ENCODE measurements around the gene RAPGEF1.
"Not testable (repeated sequence)": the region's sequence is repeated elsewhere in the genome, so short reads cannot be mapped to it uniquely, and the experiment has no call there.

The RAPGEF1 gene

DNA sequence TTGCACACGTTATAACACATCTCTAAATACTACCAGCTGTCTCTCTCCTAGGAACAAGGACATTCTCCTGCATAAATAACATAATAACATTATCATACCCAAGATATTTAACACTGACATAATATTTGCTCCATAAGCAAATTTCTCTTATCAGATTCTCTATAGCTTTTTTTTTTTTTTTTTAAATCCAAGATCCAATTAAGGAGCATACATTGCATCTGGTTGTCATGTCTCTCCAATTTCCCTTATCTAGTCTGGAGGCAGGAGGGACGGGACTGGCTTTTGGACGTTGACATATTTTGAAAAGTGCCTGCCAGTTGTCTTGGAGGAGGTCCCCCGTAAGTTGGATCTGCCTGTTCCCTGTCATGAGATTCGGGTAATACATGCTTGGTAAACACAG lies 76.6 kb downstream of the RAPGEF1 start:
- no peak for DNase-seq (ENCODE audit: insufficient read length, low spot score)
- no peak for FAIRE-seq
- no peak for TF ChIP-seq POLR2A (IDR thresholded peaks at IDR 0.05; ENCODE audit: low read depth, low read length)

DNA sequence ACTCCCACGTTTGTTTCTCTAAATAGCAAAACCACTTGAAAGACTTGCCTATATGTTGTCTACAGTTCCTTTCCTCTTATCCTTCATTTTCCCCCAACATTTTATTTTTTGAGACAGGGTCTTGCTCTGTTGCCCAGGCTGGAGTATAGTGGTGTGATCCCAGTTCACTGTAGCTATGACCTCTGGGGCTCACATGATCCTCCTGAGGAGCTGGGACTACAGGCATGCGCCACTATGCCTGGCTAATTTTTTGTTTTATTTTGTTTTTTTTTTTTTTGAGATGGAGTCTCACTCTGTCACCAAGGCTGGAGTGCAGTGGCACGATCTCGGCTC lies 77.6 kb downstream of the RAPGEF1 start:
- DNase-seq (ENCODE audit: insufficient read length, low spot score); FAIRE-seq: not testable (repeated sequence)

GRCh38 chr9:131661568-131662288 lies 78.1 kb downstream of the RAPGEF1 start:
- TF ChIP-seq POLR2A (IDR thresholded peaks at IDR 0.05; ENCODE audit: low read depth, low read length), result no peak
- FAIRE-seq (no peak), DNase-seq (ENCODE audit: insufficient read length, low spot score) (no peak)

- no peak for TF ChIP-seq POLR2A (IDR thresholded peaks at IDR 0.05; ENCODE audit: low read depth, low read length)
- FAIRE-seq (no peak), DNase-seq (ENCODE audit: insufficient read length, low spot score) (no peak)
Measured at GRCh38 chr9:131660466-131661405, 79.1 kb downstream of the RAPGEF1 start.

- DNase-seq (ENCODE audit: insufficient read length, low spot score), result no peak
- no peak for TF ChIP-seq POLR2A (IDR thresholded peaks at IDR 0.05; ENCODE audit: low read depth, low read length)
- FAIRE-seq, result no peak
Measured at GRCh38 chr9:131658377-131659129, 81.3 kb downstream of the RAPGEF1 start.

DNA sequence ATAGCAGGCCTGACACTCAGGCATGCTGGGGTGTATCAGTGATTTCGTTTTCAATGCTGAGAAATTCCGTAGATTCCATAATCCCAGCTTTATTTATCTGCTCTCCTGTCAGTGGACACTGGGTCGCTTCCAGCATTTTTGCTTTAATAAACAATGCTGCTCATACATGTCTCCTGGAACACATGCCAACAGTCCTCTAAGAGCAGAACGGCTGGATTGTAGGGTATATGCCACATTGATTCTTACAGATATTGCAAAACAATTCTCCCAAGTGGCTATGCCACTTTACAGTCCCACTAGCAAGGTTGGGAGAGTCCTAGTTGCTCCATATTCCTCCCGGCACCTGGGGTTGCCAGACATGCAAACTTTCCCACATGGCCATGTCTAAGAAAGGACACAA lies 81.9 kb downstream of the RAPGEF1 start:
- FAIRE-seq (no peak), DNase-seq (ENCODE audit: insufficient read length, low spot score) (no peak)
- TF ChIP-seq POLR2A (IDR thresholded peaks at IDR 0.05; ENCODE audit: low read depth, low read length), result no peak

- no peak for TF ChIP-seq POLR2A (IDR thresholded peaks at IDR 0.05; ENCODE audit: low read depth, low read length)
- DNase-seq (ENCODE audit: insufficient read length, low spot score), result no peak
- FAIRE-seq, result no peak
Measured at GRCh38 chr9:131657456-131657855, 82.4 kb downstream of the RAPGEF1 start.

- TF ChIP-seq POLR2A (IDR thresholded peaks at IDR 0.05; ENCODE audit: low read depth, low read length), result no peak
- no peak for DNase-seq (ENCODE audit: insufficient read length, low spot score)
- no peak for FAIRE-seq
Measured at GRCh38 chr9:131657037-131657377, 82.9 kb downstream of the RAPGEF1 start.

GRCh38 chr9:131656356-131657036 lies 83.4 kb downstream of the RAPGEF1 start:
- FAIRE-seq (no peak), DNase-seq (ENCODE audit: insufficient read length, low spot score) (no peak)

DNA sequence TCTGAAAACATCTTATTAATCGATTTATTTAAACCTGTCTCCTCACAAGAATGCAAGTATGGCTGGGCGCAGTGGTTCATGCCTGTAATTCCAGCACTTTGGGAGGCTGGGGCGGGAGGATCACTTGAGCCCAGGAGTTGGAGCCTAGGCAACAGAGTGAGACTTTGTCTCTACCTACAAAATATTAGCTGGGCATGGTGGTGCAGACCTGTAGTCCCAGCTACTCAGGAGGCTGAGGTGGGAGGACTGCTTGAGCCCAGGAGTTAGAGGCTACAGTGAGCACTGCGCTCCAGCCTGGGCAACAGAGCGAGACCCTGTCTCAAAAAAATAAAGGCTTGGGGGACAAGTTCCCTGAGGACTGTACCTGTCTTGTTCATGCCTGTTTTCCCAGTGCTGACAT lies 85.5 kb downstream of the RAPGEF1 start:
- DNase-seq (ENCODE audit: insufficient read length, low spot score); FAIRE-seq: not testable (repeated sequence)

More at GRCh38 chr9:131656356-131657036, 83.4 kb downstream of the RAPGEF1 start:
- TF ChIP-seq POLR2A (IDR thresholded peaks at IDR 0.05; ENCODE audit: low read depth, low read length), result no peak

GRCh38 chr9:131651599-131651998 lies 88.3 kb downstream of the RAPGEF1 start:
- no peak for TF ChIP-seq POLR2A (IDR thresholded peaks at IDR 0.05; ENCODE audit: low read depth, low read length)
- DNase-seq (ENCODE audit: insufficient read length, low spot score) (no peak), FAIRE-seq (no peak)

DNA sequence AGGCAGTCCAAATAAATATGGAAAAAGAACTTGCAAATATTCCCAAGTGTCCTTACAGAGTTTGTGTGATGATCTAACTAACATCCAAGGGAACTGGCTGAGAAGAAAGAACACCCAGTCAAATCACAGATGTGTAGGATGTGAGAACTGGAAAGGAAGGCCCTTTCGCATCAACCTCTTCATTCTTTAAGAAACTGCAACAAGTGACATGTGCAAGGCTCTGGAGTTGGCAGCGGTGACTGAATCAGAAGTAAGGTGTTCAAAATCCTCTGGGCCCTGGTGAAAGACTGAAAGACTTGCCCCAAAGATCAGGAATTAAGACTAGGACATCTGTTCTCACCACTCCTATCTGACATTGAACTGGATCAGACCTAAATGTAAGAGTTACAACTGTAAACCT lies 88.7 kb downstream of the RAPGEF1 start:
- no peak for DNase-seq (ENCODE audit: insufficient read length, low spot score)
- no peak for FAIRE-seq
- TF ChIP-seq POLR2A (IDR thresholded peaks at IDR 0.05; ENCODE audit: low read depth, low read length), result no peak

GRCh38 chr9:131650254-131650653 lies 89.6 kb downstream of the RAPGEF1 start:
- DNase-seq (ENCODE audit: insufficient read length, low spot score) (no peak), FAIRE-seq (no peak)
- TF ChIP-seq POLR2A (IDR thresholded peaks at IDR 0.05; ENCODE audit: low read depth, low read length), result no peak

GRCh38 chr9:131649646-131650045 lies 90.2 kb downstream of the RAPGEF1 start:
- no peak for TF ChIP-seq POLR2A (IDR thresholded peaks at IDR 0.05; ENCODE audit: low read depth, low read length)
- DNase-seq (ENCODE audit: insufficient read length, low spot score) (no peak), FAIRE-seq (no peak)
